ENCODE results near the gene PSAPL1. TPM values are rescaled to one million over a fixed set of nuclear protein-coding genes. Genes with fewer than 3 reads are reported as not detected.
A peak's percentile ranks its signal among the peaks of the same experiment; 100 is the strongest.

PSAPL1 gene
- total RNA-seq, 2 donors from 2014 or later, result not detected

DNA sequence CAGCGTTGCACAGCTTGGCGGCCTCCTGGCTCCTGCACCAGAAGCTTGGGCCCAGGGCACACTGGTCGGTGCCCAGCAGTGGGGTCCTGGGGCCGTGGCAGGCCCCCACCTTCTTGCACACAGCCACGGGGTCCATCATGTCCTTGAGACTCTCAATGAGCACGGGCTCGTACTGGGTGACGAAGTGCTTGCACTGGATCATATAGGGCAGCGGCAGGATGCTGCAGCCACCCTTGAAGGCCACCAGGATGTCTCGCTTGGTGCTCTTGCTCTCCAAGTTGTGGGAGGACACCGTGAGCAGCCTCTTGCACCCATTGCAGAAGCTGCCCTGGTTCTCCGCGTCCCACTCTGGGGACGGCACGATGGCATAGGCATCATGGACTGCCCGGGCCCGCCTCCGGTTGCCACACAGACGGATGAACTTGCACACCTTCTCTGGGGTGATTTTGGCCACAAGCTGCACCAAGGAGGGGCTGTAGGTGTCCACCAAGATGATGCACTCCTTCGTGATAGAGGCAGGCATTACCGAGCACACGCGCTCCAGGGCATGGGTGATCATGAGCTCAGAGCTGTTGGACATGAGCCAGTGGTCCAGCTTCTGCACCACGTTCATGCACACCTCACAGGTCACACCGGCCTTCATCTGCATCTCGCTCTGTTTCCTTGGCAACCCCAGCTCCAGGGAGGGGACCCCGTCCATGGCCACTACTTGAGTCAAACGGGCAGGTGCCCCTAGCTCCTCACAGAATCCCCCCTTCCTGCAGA is 1.2 kb downstream of the PSAPL1 start:
- intact Hi-C loops (cut with DNase I, micrococcal nuclease), result no loop called here
- DNase-seq (no peak), ATAC-seq (no peak)

DNA sequence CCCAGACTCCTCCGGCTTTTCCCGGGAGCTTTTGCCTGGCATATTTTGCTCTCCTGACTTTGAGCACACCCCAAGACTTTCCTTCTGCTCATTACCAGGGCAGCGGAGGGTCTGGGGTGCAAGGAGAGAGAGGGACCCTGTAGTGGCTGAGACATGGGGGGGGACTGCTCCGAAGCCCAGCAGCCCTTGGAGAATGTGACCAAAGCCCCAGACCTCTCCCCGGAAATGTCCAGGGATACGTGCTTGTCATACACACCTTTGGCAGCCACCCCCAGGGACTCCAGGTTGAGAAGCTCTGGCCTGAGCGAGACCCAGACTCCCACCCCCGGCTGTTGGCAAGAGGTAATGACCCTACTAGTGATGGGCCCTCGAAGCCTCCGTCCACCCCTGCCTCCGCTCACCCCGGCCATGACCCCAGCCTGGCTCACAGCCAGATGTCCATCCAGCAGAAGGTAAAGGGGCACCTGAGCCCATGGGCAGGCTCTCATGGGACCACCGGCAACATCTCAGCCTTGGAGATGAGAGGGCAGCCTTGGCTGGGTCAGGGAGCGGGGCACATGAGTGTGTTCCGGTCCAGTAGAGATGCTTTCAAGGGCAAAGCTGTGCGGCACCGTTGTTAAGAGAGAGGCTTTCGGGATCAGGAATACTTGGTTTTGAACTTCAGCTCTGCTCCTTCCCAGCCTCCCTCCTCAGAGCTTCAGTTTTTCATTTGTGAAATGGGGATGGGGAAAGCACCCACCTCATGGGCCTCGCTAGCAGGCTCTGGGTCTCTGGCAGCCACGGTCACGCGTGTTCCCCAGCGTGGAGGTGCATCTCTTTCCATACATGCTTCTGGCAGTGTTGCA is 2.0 kb downstream of the PSAPL1 start:
- DNase-seq (no peak), ATAC-seq (no peak)
- intact Hi-C loops (cut with DNase I, micrococcal nuclease), result no loop called here

GRCh38 chr4:7431696-7432530 is 2.8 kb downstream of the PSAPL1 start:
- peak in 1 of 2 donors; percentile 17 for DNase-seq
- ATAC-seq, result peak; percentile 45
- intact Hi-C loops (cut with DNase I, micrococcal nuclease), result no loop called here

DNA sequence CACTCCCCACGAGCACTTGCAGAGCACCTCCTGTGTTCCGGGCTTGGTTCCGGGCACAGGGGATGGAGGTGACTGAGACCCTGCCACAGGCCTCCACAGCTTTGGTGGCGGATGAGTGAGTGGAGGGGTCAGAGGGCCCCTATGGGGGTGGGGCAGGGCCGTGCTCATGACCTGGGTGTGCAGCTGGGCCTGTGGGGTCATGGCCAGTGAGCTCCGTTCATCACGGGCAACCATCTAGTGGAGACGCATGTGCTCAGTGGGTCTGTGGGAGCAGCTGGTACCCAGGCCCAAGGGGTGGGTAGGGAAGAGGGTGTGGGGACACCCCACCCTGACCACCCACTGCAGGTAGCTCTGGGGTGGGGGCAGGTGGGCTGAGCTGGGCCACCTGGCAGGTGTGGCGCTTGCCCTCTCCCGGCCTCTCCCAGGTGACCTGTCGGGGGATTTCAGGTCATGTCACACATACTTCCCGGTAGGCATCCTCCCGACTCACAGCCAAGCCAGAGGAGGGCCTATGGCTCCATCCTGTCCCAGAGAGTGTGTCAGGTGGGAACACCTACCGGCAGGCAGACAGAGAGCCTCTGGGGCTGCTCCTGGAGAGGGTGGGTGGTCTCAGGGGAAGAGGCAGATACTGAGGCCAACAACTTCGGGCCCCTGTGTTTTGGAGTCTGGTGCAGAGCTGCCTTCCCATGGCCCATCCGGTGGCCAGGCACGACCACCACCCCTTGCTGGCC is 3.6 kb downstream of the PSAPL1 start:
- ATAC-seq, result no peak
- peak in 1 of 2 donors; percentile 18 for DNase-seq
- intact Hi-C loops (cut with DNase I, micrococcal nuclease), result no loop called here

DNA sequence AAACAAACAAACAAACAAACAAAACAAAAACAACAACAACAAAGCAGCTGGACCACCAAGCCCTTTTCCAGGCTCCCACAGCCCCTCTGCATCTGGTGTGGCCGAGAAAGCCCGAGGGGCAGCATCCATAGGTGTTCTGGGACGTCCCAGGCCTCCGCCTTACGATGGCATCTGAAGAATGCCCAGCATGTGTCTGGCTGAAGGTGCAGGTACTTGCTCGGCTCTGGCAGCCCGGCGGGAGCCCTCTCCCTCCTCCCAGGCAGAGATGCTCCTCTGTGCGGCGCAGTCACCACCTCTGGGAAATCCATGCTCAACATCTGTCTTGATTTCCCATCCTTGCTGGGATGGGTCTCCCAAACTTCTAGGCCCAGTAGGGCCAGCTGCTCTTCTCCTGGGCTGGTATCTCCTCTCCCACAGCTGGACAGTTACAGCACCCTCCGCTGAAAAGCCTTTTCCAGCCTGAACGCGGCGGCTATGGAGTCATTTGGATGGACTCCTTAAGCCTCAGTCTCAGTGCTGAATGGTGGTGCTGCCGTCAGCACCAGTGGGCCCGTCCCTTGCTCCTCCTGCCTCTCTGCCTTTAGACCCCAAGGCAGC is 4.3 kb downstream of the PSAPL1 start:
- DNase-seq, result peak in 1 of 2 donors; percentile 0
- intact Hi-C loops (cut with DNase I, micrococcal nuclease), result no loop called here
- ATAC-seq, result no peak

DNA sequence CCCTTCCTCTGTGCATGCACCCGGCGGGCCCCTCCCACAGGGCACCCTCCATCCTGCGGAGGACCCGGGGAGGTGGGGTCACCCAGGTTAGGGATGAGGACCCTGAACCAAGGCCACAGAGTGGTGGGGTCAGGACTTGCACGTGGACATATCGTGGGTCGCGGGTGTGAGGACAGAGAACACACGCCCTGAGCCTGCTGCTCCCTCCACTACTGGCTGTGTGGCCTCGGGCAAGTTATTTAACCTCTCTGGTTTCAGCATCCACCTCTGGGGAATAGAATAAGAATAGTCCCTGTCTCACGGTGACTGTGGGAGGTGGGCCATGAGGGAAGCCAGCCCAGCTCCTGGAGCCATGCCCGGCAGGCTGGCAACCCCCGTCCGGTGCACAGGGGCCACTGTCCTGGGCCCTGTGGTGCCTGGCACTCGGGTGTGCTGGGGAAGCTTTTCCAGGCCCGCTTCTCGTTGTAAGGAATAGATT is 5.1 kb downstream of the PSAPL1 start:
- intact Hi-C loops (cut with DNase I, micrococcal nuclease), result no loop called here
- ATAC-seq (no peak), DNase-seq (peak in 1 of 2 donors; percentile 10)

DNA sequence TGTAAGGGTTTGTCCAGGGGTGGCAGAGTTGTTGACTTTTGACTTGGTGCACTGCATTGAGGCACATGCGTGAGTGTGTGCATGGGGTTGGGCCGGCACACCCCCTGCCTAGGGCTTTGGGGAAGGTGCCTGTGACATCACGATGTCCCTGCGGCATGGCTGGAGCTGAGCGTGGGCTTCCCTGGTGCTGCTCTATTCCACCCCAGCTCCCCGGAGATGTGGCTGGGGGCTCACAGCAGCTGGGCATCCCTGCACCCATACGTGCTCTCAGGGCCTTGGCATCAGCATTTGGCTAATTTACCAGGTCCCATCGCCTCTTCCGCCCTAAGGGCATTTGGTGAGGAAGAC is 5.7 kb downstream of the PSAPL1 start:
- DNase-seq, result peak in 1 of 2 donors; percentile 19
- intact Hi-C loops (cut with DNase I, micrococcal nuclease), result no loop called here
- ATAC-seq, result no peak

DNA sequence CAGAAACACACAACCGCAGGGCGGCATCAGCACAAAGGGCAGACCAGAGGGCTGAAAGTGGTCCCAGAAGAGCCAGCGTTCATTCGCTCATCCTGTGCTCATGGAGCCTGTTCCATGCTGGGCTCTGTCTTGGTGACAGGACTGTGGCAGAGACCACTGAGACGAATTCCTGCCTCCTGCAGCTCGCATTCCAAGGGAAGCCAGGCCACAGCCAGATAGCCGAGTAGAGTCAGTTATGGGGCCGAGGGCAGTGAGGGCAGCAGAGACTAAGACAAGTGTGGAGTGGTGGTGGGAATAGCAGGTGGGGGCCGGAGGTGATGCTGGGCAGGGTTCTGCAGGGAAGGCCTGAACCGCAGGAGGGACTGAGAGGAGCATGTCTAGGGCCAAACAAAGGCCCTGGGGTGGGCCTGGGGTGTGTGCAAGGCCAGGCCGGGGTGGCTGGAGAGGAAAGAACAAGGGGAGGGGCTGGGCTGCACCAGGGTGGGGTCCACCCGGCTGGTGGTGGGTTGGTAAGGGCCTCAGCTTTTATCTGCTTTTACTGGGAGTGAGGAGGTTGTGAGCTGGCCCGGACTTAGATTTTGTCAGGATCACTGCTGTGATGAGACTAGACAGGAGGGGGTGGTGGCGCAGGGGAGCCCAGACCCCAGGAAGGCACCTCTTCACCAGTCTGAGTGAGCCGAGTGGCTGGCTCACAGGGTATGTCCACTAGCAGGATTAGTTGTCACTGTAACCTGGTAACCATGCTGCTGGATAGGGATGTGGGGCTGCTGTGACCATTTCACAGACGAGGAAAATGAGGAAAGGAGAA is 6.3 kb downstream of the PSAPL1 start:
- DNase-seq, result peak in 1 of 2 donors; percentile 16
- ATAC-seq, result no peak
- intact Hi-C loops (cut with DNase I, micrococcal nuclease), result no loop called here

GRCh38 chr4:7427831-7428260 is 6.9 kb downstream of the PSAPL1 start:
- DNase-seq, result peak in 1 of 2 donors; percentile 10
- intact Hi-C loops (cut with DNase I, micrococcal nuclease), result no loop called here

DNA sequence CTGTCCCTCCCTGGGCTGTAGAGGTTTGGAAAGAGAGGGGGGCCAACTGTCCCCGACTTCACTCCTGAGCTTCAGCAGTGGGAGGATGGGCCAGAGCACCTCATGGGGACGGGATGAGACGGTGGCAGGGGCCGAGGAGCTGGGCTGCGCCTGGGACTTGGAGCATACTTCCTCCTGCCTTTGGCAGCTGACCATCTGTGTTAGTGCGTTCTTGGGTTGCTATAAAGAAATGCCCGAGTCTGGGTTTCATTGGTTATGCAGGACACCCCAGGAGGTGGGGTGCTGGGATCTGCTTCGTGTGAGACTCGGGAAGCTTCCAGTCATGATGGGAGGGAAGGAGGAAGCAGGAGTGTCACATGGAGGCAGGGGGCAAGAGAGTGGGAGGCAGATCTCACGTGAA is 7.4 kb downstream of the PSAPL1 start:
- peak in 1 of 2 donors; percentile 12 for DNase-seq
- intact Hi-C loops (cut with DNase I, micrococcal nuclease), result no loop called here
- no peak for ATAC-seq

More at GRCh38 chr4:7427831-7428260, 6.9 kb downstream of the PSAPL1 start:
- ATAC-seq, result no peak

- intact Hi-C loops (cut with DNase I, micrococcal nuclease), result no loop called here
- ATAC-seq (no peak), DNase-seq (peak in 1 of 2 donors; percentile 13)
These were observed 8.1 kb downstream of the PSAPL1 start for GRCh38 chr4:7426525-7427171.

- intact Hi-C loops (cut with DNase I, micrococcal nuclease), result no loop called here
- ATAC-seq (no peak), DNase-seq (peak in 1 of 2 donors; percentile 11)
These were observed 8.9 kb downstream of the PSAPL1 start for GRCh38 chr4:7425591-7426468.

DNA sequence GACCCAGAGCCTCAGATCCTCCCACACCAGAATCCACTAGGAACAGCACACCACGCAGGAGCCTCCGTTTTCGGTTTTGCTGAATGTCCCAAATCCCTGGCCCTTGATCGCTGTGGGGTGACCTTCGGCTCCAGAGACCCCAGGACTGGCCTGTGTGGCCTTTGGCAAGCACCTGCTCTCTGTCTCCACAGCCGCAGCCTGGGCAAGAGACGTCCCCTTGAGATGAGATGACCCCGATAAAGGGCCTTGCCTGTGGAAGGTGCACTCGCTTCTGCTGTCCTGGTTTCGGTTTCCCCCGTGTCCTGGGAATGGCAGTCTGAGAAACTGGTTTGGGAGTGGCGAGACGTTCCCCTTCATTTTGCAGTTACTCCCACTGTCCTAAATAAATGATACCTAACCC is 9.6 kb downstream of the PSAPL1 start:
- DNase-seq, result peak in 1 of 2 donors; percentile 8

DNA sequence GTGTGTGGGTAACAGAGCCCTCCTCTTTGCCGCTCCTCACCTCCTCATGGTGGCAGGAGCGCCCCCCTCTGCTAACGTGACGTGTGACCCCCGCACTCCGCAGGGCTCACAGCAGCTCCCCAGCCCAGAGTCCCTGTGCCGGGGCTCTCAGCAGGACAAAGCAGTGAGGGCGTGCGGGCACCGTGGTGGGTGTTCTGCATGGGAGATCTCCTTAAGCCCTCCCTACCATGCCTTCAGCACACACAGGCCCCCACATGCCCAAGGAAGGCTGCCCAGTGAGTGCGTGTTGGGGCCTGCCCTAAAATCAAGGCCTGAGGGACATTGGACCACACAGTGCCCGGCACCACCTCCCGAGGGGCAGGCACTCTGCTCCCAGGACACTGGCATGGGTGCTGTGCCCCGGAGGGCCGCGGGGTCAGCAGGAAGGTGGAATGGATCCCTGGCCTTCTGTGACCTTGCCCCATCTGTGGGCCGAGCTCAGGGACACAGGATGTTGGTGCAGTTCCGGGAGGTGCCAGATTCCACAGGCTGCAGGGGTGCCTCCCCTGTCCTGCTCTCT is 10.1 kb downstream of the PSAPL1 start:
- DNase-seq, result peak in 1 of 2 donors; percentile 7
- intact Hi-C loops (cut with DNase I, micrococcal nuclease), result no loop called here
- ATAC-seq, result no peak

More for the DNA sequence above, 9.6 kb downstream of the PSAPL1 start:
- intact Hi-C loops (cut with DNase I, micrococcal nuclease), result no loop called here
- ATAC-seq, result no peak

DNA sequence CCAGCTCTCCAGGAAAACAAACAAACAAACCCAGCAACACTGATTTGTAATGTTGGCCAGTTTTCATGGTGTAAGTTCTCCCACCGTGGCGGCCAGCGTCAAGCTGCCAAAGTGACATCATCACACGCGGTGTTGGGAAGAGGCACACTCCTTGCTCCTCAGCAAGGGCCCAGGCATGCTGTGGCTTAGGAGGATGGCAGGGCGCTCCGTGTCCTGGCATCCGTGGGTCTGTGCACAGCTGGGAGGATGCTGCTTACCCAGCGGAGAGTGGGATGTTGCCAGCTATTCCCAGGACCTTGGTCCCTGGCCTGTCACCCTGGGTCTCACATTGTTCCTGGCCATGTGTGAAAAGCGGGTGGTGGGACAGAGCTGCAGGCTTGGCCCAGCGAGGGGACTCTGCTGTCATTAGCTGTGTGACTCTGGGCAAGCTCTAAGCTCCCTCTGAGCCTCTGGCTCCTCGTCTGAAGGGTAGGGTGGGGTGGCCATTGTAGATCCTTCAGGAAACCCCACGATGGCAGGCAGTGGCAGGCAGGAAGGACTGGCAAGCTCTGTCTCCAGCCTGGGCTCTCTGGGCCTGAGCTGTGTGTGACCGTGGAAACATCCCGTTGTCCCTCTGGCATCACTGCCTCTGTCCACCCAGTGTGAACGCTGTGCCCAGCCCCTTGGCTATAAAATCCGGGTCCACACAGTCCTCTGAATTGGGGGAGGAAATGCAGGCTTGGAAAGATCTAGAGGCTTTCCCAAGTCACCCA is 10.8 kb downstream of the PSAPL1 start:
- intact Hi-C loops (cut with DNase I, micrococcal nuclease), result no loop called here
- ATAC-seq, result no peak
- peak in 1 of 2 donors; percentile 15 for DNase-seq

Measured in left colon (tissue), 2 donors.